Measurements from ENCODE around the gene ENTPD3.
A peak's percentile ranks its signal among the peaks of the same experiment; 100 is the strongest.

The ENTPD3 gene

DNA sequence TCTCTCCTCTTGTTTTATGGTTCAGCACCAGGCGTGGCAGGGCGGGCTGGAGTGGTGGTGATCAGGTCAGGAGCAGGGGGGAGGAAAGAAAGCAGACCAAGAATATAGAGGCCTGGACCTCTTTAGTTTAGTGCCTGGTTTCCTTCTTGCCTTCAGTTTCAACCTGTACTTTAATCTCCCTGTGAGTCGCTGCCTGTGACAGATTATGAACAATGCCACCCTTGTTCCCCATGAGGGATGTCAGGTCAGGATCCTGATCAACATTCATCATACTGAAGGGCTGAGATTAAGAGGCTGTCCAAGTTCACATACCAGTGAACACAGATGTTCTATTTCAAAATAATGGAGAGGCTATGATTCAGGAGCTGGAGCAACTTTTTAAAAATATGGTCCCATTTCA is 11.4 kb downstream of the ENTPD3 start:
- Histone ChIP-seq H3K27ac (no peak overlapping the region), H3K4me3 (no peak overlapping the region)

DNA sequence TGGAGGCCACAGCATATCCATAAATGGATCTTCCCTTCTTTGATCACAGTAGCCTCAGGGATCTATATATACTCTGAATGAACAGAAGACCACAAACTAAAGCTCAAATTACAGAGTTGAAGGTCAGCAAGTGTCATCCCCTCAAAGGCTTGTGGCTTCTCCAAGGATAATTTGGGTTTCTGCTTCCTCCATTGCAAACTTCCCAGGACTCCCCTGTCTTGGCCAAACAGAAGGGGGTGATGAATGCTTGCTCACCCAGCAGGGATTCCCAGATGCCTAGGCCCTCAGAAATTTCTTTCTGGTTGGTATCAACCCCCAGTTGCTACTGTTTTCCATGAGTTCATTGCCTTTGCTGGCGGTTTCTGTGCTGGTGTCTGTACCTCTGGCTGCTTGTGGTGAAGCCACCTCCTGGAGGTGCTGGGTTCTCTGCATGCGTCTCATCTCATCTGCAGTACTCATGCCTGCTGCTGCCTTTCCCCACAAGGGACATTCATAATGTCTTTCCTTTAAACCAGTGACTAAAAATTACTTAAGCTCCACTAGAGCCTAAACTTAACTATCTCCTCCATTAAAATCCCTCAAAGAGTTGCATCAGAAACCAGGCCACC is 17.7 kb downstream of the ENTPD3 start:
- Histone ChIP-seq H3K27ac (no peak overlapping the region), H3K4me3 (no peak overlapping the region)

- no peak overlapping the region for H3K4me3 ChIP-seq
- no peak overlapping the region for H3K27ac ChIP-seq
Observed at GRCh38 chr3:40407007-40407406, 20.0 kb downstream of the ENTPD3 start.

DNA sequence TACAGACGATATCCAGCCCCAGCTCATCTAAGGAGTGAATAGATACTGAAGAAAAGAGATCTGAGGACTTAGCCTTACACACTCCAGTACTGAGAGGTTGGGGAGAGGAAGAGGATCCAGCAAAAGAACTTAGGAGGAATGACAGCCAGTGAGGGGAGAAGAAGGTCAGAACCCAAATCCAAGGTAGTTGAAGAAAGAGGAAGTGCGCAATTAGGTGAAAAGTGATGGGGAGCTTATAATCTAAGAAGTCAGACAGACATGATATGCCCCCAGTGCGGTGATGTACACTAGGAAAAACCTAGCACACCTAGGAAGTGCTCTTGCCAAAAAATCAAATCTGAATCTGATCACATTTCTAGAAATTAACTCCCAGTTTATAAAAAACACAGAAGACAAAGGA is 20.6 kb downstream of the ENTPD3 start:
- no peak overlapping the region for H3K27ac ChIP-seq
- no peak overlapping the region for H3K4me3 ChIP-seq

DNA sequence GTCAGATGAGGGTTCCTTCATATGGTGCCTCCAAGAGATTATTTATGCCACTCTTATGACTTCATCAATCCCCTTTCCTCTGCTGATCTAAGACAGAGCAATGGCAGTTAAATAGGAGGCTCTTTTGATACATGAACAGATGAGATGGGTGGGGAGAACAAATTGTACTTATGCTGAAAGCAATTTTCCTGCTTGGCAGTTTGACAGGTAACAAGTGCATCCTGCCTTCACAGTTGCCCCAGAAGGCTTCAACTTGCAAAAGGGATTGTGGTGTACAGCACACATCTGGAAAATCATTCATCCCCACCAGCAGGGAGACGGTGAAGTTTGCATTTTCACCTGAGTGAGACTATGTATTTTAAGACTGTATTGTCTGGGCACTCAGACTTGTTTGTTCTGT is 27.3 kb downstream of the ENTPD3 start:
- no peak overlapping the region for H3K27ac ChIP-seq
- no peak overlapping the region for H3K4me3 ChIP-seq

GRCh38 chr3:40417845-40418543 is 31.0 kb downstream of the ENTPD3 start:
- Histone ChIP-seq H3K27ac (no peak overlapping the region), H3K4me3 (no peak overlapping the region)

DNA sequence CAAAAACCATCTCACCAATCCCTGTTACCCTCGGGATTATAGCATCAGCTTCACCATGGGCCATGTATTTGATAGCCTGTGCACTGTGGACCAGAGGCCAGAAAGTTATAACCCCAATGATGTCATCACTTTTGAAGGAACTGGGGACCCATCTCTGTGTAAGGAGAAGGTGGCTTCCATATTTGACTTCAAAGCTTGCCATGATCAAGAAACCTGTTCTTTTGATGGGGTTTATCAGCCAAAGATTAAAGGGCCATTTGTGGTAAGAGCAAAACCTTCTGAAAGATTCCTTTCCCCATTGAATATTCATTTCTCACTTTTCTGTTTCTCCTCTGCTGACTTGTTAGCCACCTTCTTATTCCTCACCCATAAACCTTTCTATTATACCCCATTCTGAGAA is 35.9 kb downstream of the ENTPD3 start:
- no peak overlapping the region for H3K27ac ChIP-seq
- H3K4me3 ChIP-seq = no peak overlapping the region

GRCh38 chr3:40427045-40427669 is 40.2 kb downstream of the ENTPD3 start:
- no peak overlapping the region for H3K4me3 ChIP-seq
- no peak overlapping the region for H3K27ac ChIP-seq

- no peak overlapping the region for H3K4me3 ChIP-seq
- no peak overlapping the region for H3K27ac ChIP-seq
Observed at GRCh38 chr3:40432793-40433192, 45.8 kb downstream of the ENTPD3 start.

GRCh38 chr3:40437889-40438288 is 50.9 kb downstream of the ENTPD3 start:
- Histone ChIP-seq H3K27ac (no peak overlapping the region), H3K4me3 (no peak overlapping the region)

DNA sequence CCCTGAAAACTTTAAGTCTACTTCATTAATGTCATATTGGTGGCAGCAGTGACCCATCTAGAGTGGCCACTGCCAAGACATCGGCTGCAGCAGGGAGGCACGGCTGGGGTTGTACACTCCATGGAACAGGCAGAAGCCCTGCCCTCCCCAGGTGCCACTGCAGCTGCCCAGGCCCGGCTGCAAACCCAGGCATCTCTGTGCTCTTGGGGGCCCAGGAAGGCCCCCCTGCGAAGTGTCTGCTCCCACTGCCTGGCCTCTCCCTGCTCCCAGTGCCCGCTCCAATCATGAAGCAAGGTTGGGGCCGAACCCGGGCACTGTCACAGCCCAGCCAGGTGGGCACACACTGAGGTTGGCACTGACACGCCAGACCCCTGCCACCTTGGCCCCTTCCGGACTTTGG is 58.1 kb downstream of the ENTPD3 start:
- H3K27ac ChIP-seq = no peak overlapping the region
- no peak overlapping the region for H3K4me3 ChIP-seq

DNA sequence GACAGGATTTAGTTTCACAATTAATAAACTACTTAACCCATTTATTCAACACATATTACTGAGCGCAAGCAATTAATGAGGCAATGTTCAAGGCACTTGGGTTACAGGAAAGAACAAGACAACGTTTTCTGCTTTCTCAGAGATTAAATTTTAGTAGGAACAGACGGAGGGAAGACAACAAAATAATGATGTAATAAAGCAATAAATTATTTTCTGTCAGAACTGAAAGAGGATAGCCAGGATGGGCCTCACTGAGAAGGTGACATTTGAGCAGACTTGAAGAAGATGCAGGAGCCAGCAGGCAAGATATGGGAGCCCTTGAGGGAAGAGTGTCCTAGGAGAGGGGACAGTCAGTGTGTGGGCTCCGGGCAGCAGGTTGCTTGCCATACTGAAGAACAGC is 58.9 kb downstream of the ENTPD3 start:
- Histone ChIP-seq H3K27ac (no peak overlapping the region), H3K4me3 (no peak overlapping the region)

GRCh38 chr3:40450438-40450837 is 63.5 kb downstream of the ENTPD3 start:
- Histone ChIP-seq H3K27ac (no peak overlapping the region), H3K4me3 (no peak overlapping the region)

DNA sequence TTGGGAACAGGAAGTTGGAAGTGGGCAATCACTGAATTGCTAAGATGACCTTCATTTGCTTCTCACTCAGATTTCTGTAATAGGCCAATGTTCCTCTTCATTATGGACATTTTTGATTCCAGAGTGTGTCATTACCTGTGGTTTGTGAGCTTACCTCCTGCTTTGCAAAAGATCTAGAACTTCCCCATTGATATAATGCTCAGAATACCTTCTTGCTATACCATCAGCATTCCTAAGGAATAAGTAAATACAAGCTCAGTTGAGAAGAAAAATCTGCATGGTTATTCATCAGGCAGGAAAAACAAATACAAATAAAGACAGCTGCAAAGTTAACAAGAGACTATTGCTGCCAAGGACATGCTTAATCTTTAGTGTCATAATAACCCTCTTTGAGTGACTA is 64.6 kb downstream of the ENTPD3 start:
- H3K27ac ChIP-seq = no peak overlapping the region
- H3K4me3 ChIP-seq = no peak overlapping the region

DNA sequence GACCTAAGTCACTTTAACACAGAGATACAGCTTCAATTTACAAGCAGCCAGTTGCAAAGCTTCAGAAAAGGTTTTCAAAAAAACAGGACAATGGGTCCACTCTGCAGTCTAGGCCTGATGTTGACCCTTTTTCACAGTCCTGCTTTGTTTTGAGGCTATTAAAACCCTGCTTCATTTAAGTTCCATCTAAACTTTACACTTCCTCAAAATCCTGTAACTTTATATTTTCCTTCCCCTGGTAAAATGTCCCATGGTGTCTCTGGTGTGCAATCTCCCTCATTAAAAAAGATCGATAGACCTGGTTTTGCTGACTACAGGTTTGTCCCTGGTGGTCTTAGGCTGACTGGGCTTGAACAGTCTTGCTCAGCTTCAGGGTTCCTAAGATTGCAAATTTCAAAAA is 65.1 kb downstream of the ENTPD3 start:
- peak overlapping the region in 8 of 21 experiments; percentile 79 to 94 (median 89) for H3K27ac ChIP-seq
- H3K4me3 ChIP-seq = peak overlapping the region in 2 of 7 experiments; percentile 61 to 73

DNA sequence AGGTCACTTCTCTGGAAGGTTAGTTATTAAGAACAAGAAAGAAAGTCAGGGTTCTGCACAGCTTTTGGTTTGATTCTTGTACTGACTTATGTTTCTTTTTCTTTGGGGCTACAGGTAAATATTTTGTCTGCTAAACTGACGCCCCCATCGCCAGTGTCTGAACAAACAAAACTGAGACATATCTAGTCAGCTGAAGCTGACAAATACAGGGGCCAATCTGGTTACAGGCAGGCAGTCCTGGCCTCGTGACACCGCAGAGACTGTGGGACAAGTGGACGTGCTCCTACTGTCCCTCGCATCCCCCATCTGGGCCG is 65.5 kb downstream of the ENTPD3 start:
- peak overlapping the region; percentile 55 to 73 (median 61) for H3K4me3 ChIP-seq
- peak overlapping the region; percentile 55 to 95 (median 90) for H3K27ac ChIP-seq

DNA sequence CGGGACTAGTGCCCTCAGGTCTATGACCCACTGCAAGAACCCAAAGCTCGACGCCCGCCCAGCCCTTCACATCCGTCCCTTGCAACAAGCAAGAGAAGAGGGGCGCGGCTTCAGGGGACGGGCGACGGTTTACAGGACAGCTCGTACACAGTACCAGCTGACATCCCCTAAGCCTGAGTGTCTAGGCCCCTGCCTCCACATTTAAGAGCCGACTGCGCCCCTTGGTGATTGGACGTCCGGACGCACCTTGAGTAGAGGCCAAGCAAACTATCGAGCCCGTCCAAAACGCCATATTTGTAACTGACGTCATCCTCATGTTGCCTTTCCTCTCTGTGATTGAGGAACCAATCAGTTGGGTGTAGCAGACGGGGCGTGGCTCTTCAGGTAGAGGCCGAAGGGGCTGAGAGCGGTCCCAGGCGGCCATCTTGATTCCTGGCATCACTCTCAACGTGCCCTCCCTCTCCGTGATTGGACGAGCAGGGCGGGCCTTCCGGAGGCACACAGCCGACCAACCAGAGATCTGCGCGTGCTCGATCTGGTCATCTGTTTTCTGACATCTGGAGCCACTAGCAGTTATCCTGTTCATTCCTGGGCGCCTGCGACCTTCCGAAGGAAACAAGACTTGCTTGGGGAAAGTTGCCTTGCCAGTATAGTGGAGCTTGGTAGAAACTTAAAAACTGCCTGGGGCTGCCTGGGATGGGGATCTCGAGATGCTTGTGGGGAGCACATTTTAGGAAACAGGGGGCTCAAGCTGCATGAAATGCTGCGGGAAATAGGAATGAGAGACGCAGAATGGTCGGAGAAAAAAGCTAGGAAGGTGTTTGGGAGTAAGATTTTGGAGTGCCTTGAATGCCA is 66.1 kb downstream of the ENTPD3 start:
- peak overlapping the region; percentile 55 to 73 (median 61) for H3K4me3 ChIP-seq
- H3K27ac ChIP-seq = peak overlapping the region; percentile 55 to 95 (median 90)

- Histone ChIP-seq H3K4me3 (peak overlapping the region in 4 of 7 experiments; percentile 55 to 73 (median 58)), H3K27ac (peak overlapping the region in 12 of 21 experiments; percentile 58 to 95 (median 92))
Observed at GRCh38 chr3:40453933-40454332, 66.9 kb downstream of the ENTPD3 start.

GRCh38 chr3:40455328-40455727 is 68.3 kb downstream of the ENTPD3 start:
- H3K4me3 ChIP-seq = no peak overlapping the region
- H3K27ac ChIP-seq = no peak overlapping the region

DNA sequence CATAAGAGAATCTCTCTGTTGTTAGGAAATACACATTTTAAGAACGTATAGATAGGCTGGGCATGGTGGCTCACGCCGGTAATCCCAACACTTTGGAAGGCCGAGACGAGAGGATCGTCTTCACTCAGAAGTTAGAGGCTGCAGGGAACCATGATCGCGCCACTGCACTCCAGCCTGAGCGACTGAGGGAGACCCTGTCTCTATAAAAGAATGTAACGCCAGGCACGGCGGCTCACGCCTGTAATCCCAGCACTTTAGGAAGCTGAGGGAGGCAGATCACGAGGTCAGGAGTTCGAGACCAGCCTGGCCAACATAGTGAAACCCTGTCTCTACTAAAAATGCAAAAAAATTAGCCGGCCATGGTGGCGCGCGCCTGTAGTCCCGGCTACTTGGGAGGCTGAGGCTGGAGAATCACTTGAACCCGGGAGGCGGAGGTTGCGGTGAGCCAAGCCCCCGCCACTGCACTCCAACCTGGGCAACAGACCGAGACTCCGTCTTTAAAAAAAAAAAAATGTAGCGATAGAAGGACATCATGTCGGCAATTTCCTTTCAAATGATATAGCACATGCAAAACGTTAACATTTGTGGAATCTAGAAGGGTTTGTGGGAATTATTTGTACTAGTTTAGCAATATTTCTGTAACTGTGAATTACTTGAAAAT is 69.4 kb downstream of the ENTPD3 start:
- peak overlapping the region in 20 of 21 experiments; percentile 80 to 97 (median 93) for H3K27ac ChIP-seq
- H3K4me3 ChIP-seq = peak overlapping the region; percentile 61 to 99 (median 87)
